T-cell (primary cell): ENCODE measurements around the gene RUNX2. TPM values are rescaled to one million over a fixed set of nuclear protein-coding genes. Genes with fewer than 3 reads are reported as not detected.

Source experiments
- ATAC-seq, 4 experiments: fragments of 200-7000 bp in 3 of 4; fragments of 150-1000 bp in 1 of 4; cut with Tn5 transposase; replicated peaks in 1 of 4; 1 replicate in 3 of 4; 2 replicates in 1 of 4; pipeline ENCODE4 v1.10.0; 2021; ENCODE audit warnings: moderate library complexity in 3 of 4, mild to moderate bottlenecking in 2 of 4, moderate number of reproducible peaks in 1 of 4
- CTCF ChIA-PET, 2 donors: fragments of 300-600 bp; sonication (Branson Sonifier 250); formaldehyde crosslinking; loops; one replicate each; lab custom pipeline; 2022; ENCODE audit warnings: antibody characterized with exemption in 2 of 2; lab: Charles Lee
- POLR2A ChIA-PET, 2 donors: fragments of 300-600 bp; sonication (Branson Sonifier 250); formaldehyde crosslinking; loops; one replicate each; lab custom pipeline; 2022; ENCODE audit warnings: antibody characterized with exemption in 2 of 2; lab: Charles Lee
- DNase-seq, 35 experiments: peaks; one replicate each; pipeline versions ENCODE4 v3.0.0 to v3.0.0-alpha.2; 2013 to 2023
- H3K27ac ChIP-seq: one replicate; pipeline ENCODE4 v1.5.1; 2013; ENCODE audit warnings: low read length
- H3K27me3 ChIP-seq, 2 experiments: replicated peaks in 1 of 2; 1 replicate in 1 of 2; 2 replicates in 1 of 2; pipeline versions ENCODE4 v1.6.1 to v1.7.0; 2013; ENCODE audit warnings: low read length in 1 of 2, mixed read lengths in 1 of 2; ENCODE audit not compliant: control insufficient read depth in 2 of 2, insufficient read depth in 2 of 2; ENCODE audit errors: extremely low read depth in 1 of 2
- H3K36me3 ChIP-seq, 2 donors: 1 replicate in 1 of 2; 2 replicates in 1 of 2; pipeline versions ENCODE4 v1.6.1 to v1.7.0; 2013; ENCODE audit warnings: low read length in 1 of 2; ENCODE audit not compliant: control insufficient read depth in 2 of 2, insufficient read depth in 1 of 2; ENCODE audit errors: extremely low read depth in 1 of 2
- H3K4me1 ChIP-seq, 2 experiments: 1 replicate in 1 of 2; 2 replicates in 1 of 2; pipeline versions ENCODE4 v1.6.1 to v1.7.0; 2013; ENCODE audit warnings: low read length in 2 of 2, mixed read lengths in 1 of 2; ENCODE audit not compliant: insufficient read depth in 2 of 2, control insufficient read depth in 1 of 2; ENCODE audit errors: extremely low read depth in 1 of 2
- H3K4me3 ChIP-seq, 2 donors: 1 replicate in 1 of 2; 2 replicates in 1 of 2; pipeline versions ENCODE4 v1.5.1 to v1.7.0; 2013; ENCODE audit warnings: mild to moderate bottlenecking in 2 of 2, low read length in 1 of 2, moderate library complexity in 1 of 2; ENCODE audit not compliant: control insufficient read depth in 1 of 2; ENCODE audit errors: extremely low read depth in 1 of 2
- H3K9me3 ChIP-seq: 2 replicates; pipeline ENCODE4 v1.7.0; 2013
- H3K27ac Mint-ChIP-seq, 2 donors: one replicate each; pipeline ENCODE4 v1.8.0; 2020 to 2021; ENCODE audit warnings: mild to moderate bottlenecking in 2 of 2, mixed read lengths in 2 of 2
- H3K27me3 Mint-ChIP-seq, 2 donors: one replicate each; pipeline ENCODE4 v1.8.0; 2021 to 2022; ENCODE audit warnings: mixed read lengths in 2 of 2
- H3K36me3 Mint-ChIP-seq: one replicate; pipeline ENCODE4 v1.8.0; 2021; ENCODE audit warnings: mixed read lengths
- H3K4me1 Mint-ChIP-seq, 3 donors: one replicate each; pipeline ENCODE4 v1.8.0; 2020 to 2022; ENCODE audit warnings: mixed read lengths in 3 of 3, mild to moderate bottlenecking in 1 of 3
- H3K4me3 Mint-ChIP-seq, 3 donors: one replicate each; pipeline ENCODE4 v1.8.0; 2020 to 2022; ENCODE audit warnings: mild to moderate bottlenecking in 3 of 3, mixed read lengths in 3 of 3, moderate library complexity in 3 of 3
- H3K9me3 Mint-ChIP-seq, 3 donors: one replicate each; pipeline ENCODE4 v1.8.0; 2020 to 2022; ENCODE audit warnings: mixed read lengths in 3 of 3
- WGBS: methylation state at CpG from one replicate; pipeline ENCODE4 v1.1.5; 2013; ENCODE audit warnings: missing lambda C conversion rate; ENCODE audit not compliant: insufficient coverage; 5-methylcytosine and 5-hydroxymethylcytosine counted together
- total RNA-seq, 35 experiments: library from RNA in 6 of 35; stranded (reverse) in 6 of 35; fragments of 120-200 nt in 1 of 35; gene quantifications; one replicate each; pipeline versions ENCODE4 v1.2.1 to v1.2.4 and lab custom pipeline; 2013 to 2026

Gene RUNX2
- total RNA-seq, 5 donors from 2014 or later (not counting 1 experiment from before 2014, with no cell fraction given), result 14.4 to 31.8 (median 22.4) TPM

GRCh38 chr6:45450132-45450531 is 122.0 kb downstream of the RUNX2 start:
- DNase-seq, result no peak
- ChIA-PET CTCF (no interaction called here), POLR2A (no interaction called here)
- no peaks in the 10 kb centered on the region for H3K36me3 ChIP-seq
- no peaks in the 10 kb centered on the region for H3K9me3 ChIP-seq
- H3K4me1 ChIP-seq, result peaks cover 9 to 26% of the 10 kb centered on the region in 2 experiments
- peak overlapping the region in 1 of 3 donors; percentile 40 for H3K4me3 Mint-ChIP-seq
- no peaks in the 10 kb centered on the region for H3K9me3 Mint-ChIP-seq
- H3K27ac Mint-ChIP-seq, result peak overlapping the region; percentile 11 to 40
- H3K27me3 ChIP-seq, result no peaks in the 10 kb centered on the region
- H3K4me3 ChIP-seq, result no peak overlapping the region
- ATAC-seq, result no peak
- no peaks in the 10 kb centered on the region for H3K27me3 Mint-ChIP-seq
- H3K27ac ChIP-seq, result no peak overlapping the region
- WGBS, result no CpG with 5 or more reads among the region's 4 CpGs
- H3K36me3 Mint-ChIP-seq, result peaks cover 21% of the 10 kb centered on the region
- peaks cover 39 to 89% (median 78%) of the 10 kb centered on the region in 3 donors for H3K4me1 Mint-ChIP-seq

GRCh38 chr6:45450831-45451230 is 122.7 kb downstream of the RUNX2 start:
- H3K27me3 ChIP-seq, result no peaks in the 10 kb centered on the region
- H3K27ac ChIP-seq, result peak overlapping the region; percentile 32
- Mint-ChIP-seq H3K9me3 (no peaks in the 10 kb centered on the region), H3K36me3 (peaks cover 19% of the 10 kb centered on the region), H3K27ac (peak overlapping the region; percentile 13 to 40), H3K27me3 (no peaks in the 10 kb centered on the region), H3K4me1 (peaks cover 39 to 82% (median 71%) of the 10 kb centered on the region in 3 donors), H3K4me3 (peak overlapping the region in 1 of 3 donors; percentile 40)
- no peak overlapping the region for H3K4me3 ChIP-seq
- ATAC-seq (peak; percentile 46 to 77 (median 64)), DNase-seq (peak in 2 of 35 experiments; percentile 20 to 40)
- POLR2A ChIA-PET, result no interaction called here
- CTCF ChIA-PET, result interaction anchor here in 1 of 2 donors (1.2 kb wide), 1 partner anchor 17 kb away, joined by 3 read pairs; no protein-coding TSS in a partner anchor
- H3K9me3 ChIP-seq, result no peaks in the 10 kb centered on the region
- H3K4me1 ChIP-seq, result peaks cover 9 to 21% of the 10 kb centered on the region in 2 experiments
- no peaks in the 10 kb centered on the region for H3K36me3 ChIP-seq
- no CpG with 5 or more reads among the region's 3 CpGs for WGBS

DNA sequence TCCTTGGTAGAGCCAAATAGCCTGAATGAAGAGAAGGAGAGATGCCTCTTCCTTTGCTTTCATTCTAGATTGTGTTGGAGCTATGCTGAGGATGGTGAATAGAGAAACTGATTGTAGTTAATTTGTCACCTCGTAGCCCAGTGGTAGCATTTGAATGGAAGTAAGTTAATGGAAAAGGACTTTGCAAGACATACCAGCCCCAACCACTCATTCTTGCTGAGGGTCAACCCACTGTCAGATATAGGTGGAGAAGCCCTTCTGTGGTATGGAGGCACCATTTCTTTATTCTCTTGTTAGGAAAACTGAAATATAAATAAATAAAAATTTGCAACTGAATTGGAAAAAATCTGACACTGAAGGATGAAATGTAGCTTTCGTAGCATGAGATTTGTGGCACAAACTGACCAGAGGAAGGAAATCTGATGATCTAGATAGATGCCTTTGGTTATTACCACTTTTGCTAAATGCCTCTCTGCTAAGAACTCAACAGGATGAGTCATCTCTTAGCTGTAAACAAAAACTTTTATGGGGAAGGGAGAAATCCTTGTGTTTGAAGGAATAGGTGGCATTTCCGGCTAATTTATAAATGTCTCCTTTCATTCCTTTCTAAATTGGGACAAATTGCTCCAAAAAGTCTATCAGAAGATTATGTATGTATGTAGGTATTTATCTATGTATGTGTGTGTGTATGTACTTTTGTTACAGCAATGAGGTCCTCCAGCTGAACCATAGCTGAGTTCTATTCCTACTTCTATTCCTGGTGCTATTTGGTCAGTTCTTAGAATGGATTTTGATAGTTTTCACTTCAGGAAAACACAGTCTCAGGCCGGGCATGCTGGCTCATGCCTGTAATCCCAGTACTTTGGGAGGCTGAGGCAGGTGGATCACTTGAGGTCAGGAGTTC is 126.1 kb downstream of the RUNX2 start:
- Mint-ChIP-seq H3K4me1 (peaks cover 29 to 61% (median 51%) of the 10 kb centered on the region in 3 donors), H3K4me3 (no peak overlapping the region)

DNA sequence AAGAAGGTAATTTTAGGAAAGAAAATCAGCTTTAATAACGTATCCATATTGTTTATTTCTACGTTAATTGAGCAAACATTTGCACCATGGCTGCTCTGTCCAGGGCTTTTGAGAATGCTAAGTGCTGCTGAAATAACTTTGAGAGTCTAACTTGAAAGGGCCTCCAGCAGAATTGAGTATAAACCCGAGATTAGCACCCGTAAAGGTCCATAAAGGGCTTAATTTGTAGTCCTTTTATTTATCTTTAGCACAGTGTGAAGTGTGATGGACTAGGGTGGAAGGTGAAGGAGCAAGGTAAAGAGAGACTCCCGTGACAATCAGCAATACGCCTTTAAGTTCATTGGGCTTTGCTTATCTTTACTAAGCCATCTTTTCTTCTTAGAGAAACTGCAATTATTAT is 127.3 kb downstream of the RUNX2 start:
- 100% methylated on average over 2 of the region's 6 CpGs for WGBS
- H3K9me3 ChIP-seq, result no peaks in the 10 kb centered on the region

More for the DNA sequence above, 126.1 kb downstream of the RUNX2 start:
- no peaks in the 10 kb centered on the region for H3K9me3 Mint-ChIP-seq
- peaks cover 0 to 6% of the 10 kb centered on the region in 2 donors for H3K27me3 Mint-ChIP-seq
- ATAC-seq (no peak), DNase-seq (no peak)
- no peak overlapping the region for H3K4me3 ChIP-seq
- 79% methylated on average over 2 of the region's 4 CpGs for WGBS
- ChIA-PET CTCF (interaction anchor here in 1 of 2 donors (0.6 kb wide), 1 partner anchor 128 kb away, joined by 3 read pairs; no protein-coding TSS in a partner anchor), POLR2A (no interaction called here)
- H3K9me3 ChIP-seq, result no peaks in the 10 kb centered on the region
- H3K27ac Mint-ChIP-seq, result no peak overlapping the region
- no peaks in the 10 kb centered on the region for H3K27me3 ChIP-seq
- H3K27ac ChIP-seq, result no peak overlapping the region
- peaks cover 9 to 12% of the 10 kb centered on the region in 2 experiments for H3K4me1 ChIP-seq
- H3K36me3 ChIP-seq, result no peaks in the 10 kb centered on the region
- peaks cover 21% of the 10 kb centered on the region for H3K36me3 Mint-ChIP-seq

DNA sequence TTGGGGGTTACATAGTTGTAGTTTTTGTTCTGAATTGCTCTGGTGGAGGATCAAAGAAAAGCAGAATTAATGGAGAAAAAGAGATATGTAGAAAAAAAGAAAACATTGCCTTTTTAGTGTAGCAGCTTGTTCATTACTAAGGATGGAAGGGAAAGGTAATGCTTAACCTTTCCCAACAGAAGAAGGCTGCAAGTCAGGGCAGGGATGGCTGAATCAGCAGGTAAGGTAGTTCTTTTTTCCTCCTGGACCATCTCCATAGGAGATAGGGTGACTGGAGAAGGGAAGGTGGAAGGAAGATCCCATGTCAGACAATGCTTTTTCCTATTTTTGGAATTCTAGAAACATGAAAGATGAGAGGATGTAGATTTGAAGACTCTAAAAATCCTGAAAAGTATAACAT is 129.0 kb downstream of the RUNX2 start:
- Mint-ChIP-seq H3K9me3 (no peaks in the 10 kb centered on the region), H3K4me3 (no peak overlapping the region), H3K4me1 (peaks cover under 1 to 33% (median 26%) of the 10 kb centered on the region in 3 donors), H3K27me3 (peaks cover 0 to 6% of the 10 kb centered on the region in 2 donors), H3K27ac (no peak overlapping the region), H3K36me3 (peaks cover 12% of the 10 kb centered on the region)
- Histone ChIP-seq H3K9me3 (no peaks in the 10 kb centered on the region), H3K4me3 (no peak overlapping the region), H3K27me3 (no peaks in the 10 kb centered on the region), H3K4me1 (peaks cover 0 to 2% of the 10 kb centered on the region in 2 experiments), H3K36me3 (no peaks in the 10 kb centered on the region), H3K27ac (no peak overlapping the region)
- ChIA-PET CTCF (interaction anchor here in 1 of 2 donors (0.7 kb wide), 1 partner anchor 66 kb away, joined by 3 read pairs; no protein-coding TSS in a partner anchor), POLR2A (interaction anchor here in 1 of 2 donors (1.1 kb wide), 1 partner anchor 14 kb away, joined by 3 read pairs; no protein-coding TSS in a partner anchor)
- ATAC-seq (no peak), DNase-seq (no peak)

More for the DNA sequence above, 127.3 kb downstream of the RUNX2 start:
- ChIA-PET POLR2A (interaction anchor here in 1 of 2 donors (0.6 kb wide), 1 partner anchor 778 kb away, joined by 4 read pairs; no protein-coding TSS in a partner anchor), CTCF (no interaction called here)
- no peaks in the 10 kb centered on the region for H3K9me3 Mint-ChIP-seq
- peaks cover 18% of the 10 kb centered on the region for H3K36me3 Mint-ChIP-seq
- DNase-seq, result no peak
- Histone ChIP-seq H3K4me3 (no peak overlapping the region), H3K27me3 (no peaks in the 10 kb centered on the region), H3K4me1 (peaks cover 8 to 9% of the 10 kb centered on the region in 2 experiments), H3K27ac (no peak overlapping the region), H3K36me3 (no peaks in the 10 kb centered on the region)
- H3K4me1 Mint-ChIP-seq, result peaks cover 18 to 50% (median 39%) of the 10 kb centered on the region in 3 donors
- H3K27ac Mint-ChIP-seq, result no peak overlapping the region
- H3K4me3 Mint-ChIP-seq, result no peak overlapping the region
- peaks cover 0 to 6% of the 10 kb centered on the region in 2 donors for H3K27me3 Mint-ChIP-seq
- no peak for ATAC-seq

GRCh38 chr6:45458672-45459071 is 130.5 kb downstream of the RUNX2 start:
- Histone ChIP-seq H3K27me3 (no peaks in the 10 kb centered on the region), H3K4me3 (no peak overlapping the region), H3K36me3 (no peaks in the 10 kb centered on the region), H3K27ac (no peak overlapping the region), H3K9me3 (no peaks in the 10 kb centered on the region), H3K4me1 (no peaks in the 10 kb centered on the region)
- CTCF ChIA-PET, result no interaction called here
- Mint-ChIP-seq H3K36me3 (peaks cover 9% of the 10 kb centered on the region), H3K27ac (no peak overlapping the region), H3K9me3 (no peaks in the 10 kb centered on the region), H3K4me3 (no peak overlapping the region), H3K4me1 (peaks cover 0 to 25% (median 19%) of the 10 kb centered on the region in 3 donors), H3K27me3 (peaks cover 0 to 6% of the 10 kb centered on the region in 2 donors)
- DNase-seq, result no peak
- no peak for ATAC-seq
- POLR2A ChIA-PET, result interaction anchor here in 1 of 2 donors (0.6 kb wide), 1 partner anchor 124 kb away, joined by 13 read pairs; no protein-coding TSS in a partner anchor
- WGBS, result no CpG with 5 or more reads among the region's 2 CpGs
